Measurements from ENCODE around the gene LRRC8C. TPM values are rescaled to one million over a fixed set of nuclear protein-coding genes. Genes with fewer than 3 reads are reported as not detected.

The LRRC8C gene
- total RNA-seq, 1 experiment from 2014 or later = 8.4 TPM

- no peaks in the 10 kb centered on the region for H3K27me3 ChIP-seq (ENCODE audit: insufficient read depth, low read length)
- no TSS peak for BruUV-seq (replicated peaks)
- no peak overlapping the region for H3K4me3 ChIP-seq (replicated peaks in 1 of 2; ENCODE audit: low read depth in 1 of 2, low read length in 2 of 2)
- H2AFZ ChIP-seq (ENCODE audit: low read depth, low read length, poor library complexity, severe bottlenecking) = no peak overlapping the region
- TF ChIP-seq ZNF274 (IDR thresholded peaks at IDR 0.05; ENCODE audit: low read depth, low read length) (no peak), ZBTB33 (IDR thresholded peaks at IDR 0.05; ENCODE audit: extremely low read depth, insufficient replicate concordance, low read length) (no peak), CEBPB (IDR thresholded peaks at IDR 0.05; ENCODE audit: low read depth) (no peak), SIN3A (IDR thresholded peaks at IDR 0.05; ENCODE audit: low read depth) (no peak), JUND (IDR thresholded peaks at IDR 0.05) (no peak), ZFX (IDR thresholded peaks at IDR 0.05) (no peak), POLR2A (IDR thresholded peaks at IDR 0.05; ENCODE audit: borderline replicate concordance, extremely low read depth, insufficient read depth, insufficient read length) (no peak)
- TF ChIP-seq, protein P1, sequence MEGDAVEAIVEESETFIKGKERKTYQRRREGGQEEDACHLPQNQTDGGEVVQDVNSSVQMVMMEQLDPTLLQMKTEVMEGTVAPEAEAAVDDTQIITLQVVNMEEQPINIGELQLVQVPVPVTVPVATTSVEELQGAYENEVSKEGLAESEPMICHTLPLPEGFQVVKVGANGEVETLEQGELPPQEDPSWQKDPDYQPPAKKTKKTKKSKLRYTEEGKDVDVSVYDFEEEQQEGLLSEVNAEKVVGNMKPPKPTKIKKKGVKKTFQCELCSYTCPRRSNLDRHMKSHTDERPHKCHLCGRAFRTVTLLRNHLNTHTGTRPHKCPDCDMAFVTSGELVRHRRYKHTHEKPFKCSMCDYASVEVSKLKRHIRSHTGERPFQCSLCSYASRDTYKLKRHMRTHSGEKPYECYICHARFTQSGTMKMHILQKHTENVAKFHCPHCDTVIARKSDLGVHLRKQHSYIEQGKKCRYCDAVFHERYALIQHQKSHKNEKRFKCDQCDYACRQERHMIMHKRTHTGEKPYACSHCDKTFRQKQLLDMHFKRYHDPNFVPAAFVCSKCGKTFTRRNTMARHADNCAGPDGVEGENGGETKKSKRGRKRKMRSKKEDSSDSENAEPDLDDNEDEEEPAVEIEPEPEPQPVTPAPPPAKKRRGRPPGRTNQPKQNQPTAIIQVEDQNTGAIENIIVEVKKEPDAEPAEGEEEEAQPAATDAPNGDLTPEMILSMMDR (IDR thresholded peaks at IDR 0.05 in 2 of 3, conservative IDR thresholded peaks at IDR 0.05 in 1 of 3; ENCODE audit: borderline replicate concordance in 1 of 3, insufficient read depth in 1 of 3, low read depth in 2 of 3, low read length in 2 of 3) = no peak
- TF ChIP-seq, protein P2, sequence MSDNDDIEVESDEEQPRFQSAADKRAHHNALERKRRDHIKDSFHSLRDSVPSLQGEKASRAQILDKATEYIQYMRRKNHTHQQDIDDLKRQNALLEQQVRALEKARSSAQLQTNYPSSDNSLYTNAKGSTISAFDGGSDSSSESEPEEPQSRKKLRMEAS (IDR thresholded peaks at IDR 0.05) = no peak
- ChIA-PET RAD21 (ENCODE audit: low non-redundant PET in 1 of 2, low total read pairs in 2 of 2, uncharacterized antibody in 2 of 2, unreplicated experiment in 2 of 2) (no interaction called here), CTCF (no interaction called here), POLR2A (no interaction called here)
- H3K4me2 ChIP-seq (ENCODE audit: low read length) = no peak overlapping the region
- intact Hi-C loops (cut with micrococcal nuclease) = no loop called here
- H3K79me2 ChIP-seq (ENCODE audit: insufficient read depth, low read length) = no peaks in the 10 kb centered on the region
- ATAC-seq (no peak), DNase-seq (ENCODE audit: low read depth, low spot score) (no peak)
- H3K9me3 ChIP-seq (ENCODE audit: control insufficient read depth in 1 of 2, insufficient read depth in 1 of 2, low read depth in 1 of 2, low read length in 2 of 2) = no peaks in the 10 kb centered on the region
- H3K9me2 ChIP-seq (ENCODE audit: insufficient read depth) = no peaks in the 10 kb centered on the region
- H3K9ac ChIP-seq (ENCODE audit: low read length) = no peak overlapping the region
- H3K36me3 ChIP-seq (ENCODE audit: control insufficient read depth in 1 of 2, insufficient read depth in 2 of 2, low read length in 2 of 2) = no peaks in the 10 kb centered on the region
- H3K27ac ChIP-seq (ENCODE audit: low read depth, low read length) = no peak overlapping the region
- no peaks in the 10 kb centered on the region for H4K20me1 ChIP-seq (ENCODE audit: insufficient read depth)
- H3K4me1 ChIP-seq (ENCODE audit: control insufficient read depth in 1 of 2, insufficient read depth in 2 of 2, low read length in 2 of 2) = peaks cover 0 to 3% of the 10 kb centered on the region in 2 experiments; a peak in 1 of 4 replicates
These were observed 42.8 kb downstream of the LRRC8C start for GRCh38 chr1:89675677-89676076.

Data from HCT116 (cell line).